GM19193 (cell line): ENCODE measurements around the gene P2RX2.
A peak's percentile ranks its signal among the peaks of the same experiment; 100 is the strongest.

ENCODE experiments used
- POLR2A ChIP-seq: IDR thresholded peaks from 4 replicates; pipeline ENCODE4 v1.6.1; 2011; ENCODE audit not compliant: insufficient read depth, insufficient read length; ENCODE audit errors: extremely low read depth

P2RX2 gene

GRCh38 chr12:132664206-132665148 lies 45.9 kb downstream of the P2RX2 start:
- no peak for TF ChIP-seq POLR2A

- peak; percentile 14 for TF ChIP-seq POLR2A
Measured at GRCh38 chr12:132665149-132665491, 46.5 kb downstream of the P2RX2 start.

GRCh38 chr12:132665794-132666193 lies 47.2 kb downstream of the P2RX2 start:
- no peak for TF ChIP-seq POLR2A

DNA sequence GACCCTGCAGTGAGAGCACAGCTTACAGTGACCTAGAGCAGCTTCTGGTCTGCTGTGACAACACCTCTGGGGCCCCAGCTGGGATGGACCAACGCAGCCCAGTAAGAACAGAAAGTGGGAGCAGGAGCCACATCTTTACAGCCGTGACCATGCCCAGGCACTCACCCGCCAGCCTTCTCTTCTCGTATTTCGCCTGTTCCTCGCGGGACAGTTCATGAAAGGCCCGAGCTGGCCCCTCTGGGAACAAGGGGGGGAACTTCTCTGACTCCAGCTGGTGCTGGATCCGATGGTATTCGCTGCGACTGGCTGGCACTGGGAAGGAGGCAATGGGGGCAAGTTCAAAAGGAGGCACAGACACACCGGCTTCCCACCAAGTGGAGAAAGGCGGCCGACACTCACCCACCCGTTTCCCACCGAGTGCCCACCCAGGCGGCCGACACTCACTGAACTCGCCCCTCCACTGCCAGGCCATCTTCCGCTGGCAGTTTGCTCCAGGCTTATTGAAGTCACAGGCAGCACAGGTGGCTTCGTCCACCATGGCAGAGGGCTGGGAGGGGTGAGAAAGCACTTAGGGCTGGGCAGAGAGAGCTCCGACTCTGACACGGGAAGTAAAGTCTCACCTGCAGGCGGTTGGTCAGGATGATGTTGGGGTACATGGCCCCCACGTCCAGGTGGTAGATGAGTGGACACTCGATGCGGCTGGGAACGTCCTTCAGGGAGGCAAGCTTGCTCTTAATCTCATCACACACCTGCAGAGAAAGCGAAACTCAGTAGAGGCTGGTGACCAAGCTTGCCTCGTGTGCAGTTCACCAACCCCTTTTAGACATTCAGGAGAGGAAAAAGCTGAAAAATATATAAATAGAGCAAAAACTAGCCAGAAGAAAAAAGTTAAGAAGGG lies 49.9 kb downstream of the P2RX2 start:
- no peak for TF ChIP-seq POLR2A

DNA sequence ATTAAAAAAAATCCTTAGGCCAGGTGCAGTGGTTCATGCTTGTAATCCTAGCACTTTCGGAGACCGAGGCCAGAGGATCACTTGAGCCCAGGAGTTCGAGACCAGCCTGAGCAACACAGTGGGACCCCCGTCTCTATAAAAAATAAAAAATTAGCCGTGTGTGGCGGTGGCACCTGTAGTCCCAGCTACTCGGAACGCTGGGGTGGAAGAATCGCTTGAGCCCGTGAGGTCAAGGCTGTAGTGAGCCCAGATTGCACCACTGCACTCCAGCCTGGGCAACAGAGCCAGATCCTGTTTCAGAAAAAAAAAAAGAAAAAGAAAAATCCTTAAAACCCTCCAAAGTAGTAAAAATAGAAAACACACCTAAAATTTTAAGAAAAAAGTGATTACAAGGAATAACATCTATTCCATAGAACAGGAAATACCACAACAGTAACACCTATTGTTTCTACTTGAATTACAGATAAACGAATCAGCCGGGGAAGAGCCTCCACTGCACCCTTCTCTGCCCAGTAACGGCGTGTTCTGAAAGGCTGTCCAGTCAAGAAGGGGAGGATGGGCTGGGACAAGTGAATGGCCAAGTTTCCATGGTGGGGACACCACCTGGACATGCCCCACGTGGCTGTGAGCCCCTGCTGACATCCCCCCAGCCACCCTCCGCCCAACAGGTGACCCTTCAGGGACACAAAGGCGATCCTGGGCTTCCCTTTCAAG lies 50.7 kb downstream of the P2RX2 start:
- no peak for TF ChIP-seq POLR2A
